NCI-H187 (cell line): ENCODE measurements around the gene ITGB2.

Experiments used
- DNase-seq, 2 experiments: peaks; one replicate each; lab custom pipeline; 2025; lab: John Stamatoyannopoulos, UW

Gene ITGB2

DNA sequence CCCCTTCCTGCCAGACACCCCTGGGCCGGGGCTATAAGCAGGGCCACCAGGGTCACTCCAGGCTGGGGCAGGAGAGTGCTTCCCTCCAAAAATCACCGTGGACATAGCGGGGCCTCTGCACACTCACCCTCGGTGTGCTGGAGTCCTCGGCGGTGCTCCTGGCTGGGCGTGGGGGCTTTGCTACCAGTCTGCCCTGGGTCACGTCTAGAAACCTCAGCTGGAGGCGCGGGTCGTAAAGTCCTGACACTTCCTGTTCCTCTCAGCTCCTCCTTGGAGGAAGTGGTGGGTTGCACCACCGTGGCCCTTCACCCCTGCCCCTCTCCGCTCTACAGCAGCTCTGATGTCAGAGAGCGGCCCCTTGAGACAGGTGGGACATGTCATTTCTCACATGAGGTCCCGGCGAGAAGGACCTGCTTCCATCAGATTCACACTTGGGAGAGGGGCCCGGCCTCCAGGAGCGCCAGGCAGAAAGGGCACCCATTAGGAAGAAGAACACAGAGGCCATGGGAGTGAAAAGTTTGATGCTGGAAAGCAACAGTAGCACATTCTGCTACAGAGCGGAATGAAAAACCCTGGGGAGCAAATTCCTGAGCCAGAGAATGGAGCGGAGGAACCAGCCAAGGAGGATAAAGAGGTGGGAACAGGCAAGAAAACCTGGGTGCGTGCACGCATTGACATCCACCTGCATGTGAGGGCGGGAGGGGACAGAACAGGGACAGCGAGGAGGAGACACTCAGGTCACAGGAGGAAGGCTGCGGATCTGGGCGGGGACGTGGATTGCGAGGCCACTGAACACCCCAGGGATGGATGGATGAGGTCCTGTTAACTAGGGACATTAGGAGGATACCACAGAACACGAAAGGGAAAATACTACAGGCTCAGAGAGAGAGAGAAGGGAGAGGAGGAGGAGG is at the start of gene ITGB2:
Gene ITGB2 (minus strand): TSS at position 206 of the 911 bp plus-strand sequence. CDS start 10,117 bp downstream, outside the sequence.
- DNase-seq = no peak

DNA sequence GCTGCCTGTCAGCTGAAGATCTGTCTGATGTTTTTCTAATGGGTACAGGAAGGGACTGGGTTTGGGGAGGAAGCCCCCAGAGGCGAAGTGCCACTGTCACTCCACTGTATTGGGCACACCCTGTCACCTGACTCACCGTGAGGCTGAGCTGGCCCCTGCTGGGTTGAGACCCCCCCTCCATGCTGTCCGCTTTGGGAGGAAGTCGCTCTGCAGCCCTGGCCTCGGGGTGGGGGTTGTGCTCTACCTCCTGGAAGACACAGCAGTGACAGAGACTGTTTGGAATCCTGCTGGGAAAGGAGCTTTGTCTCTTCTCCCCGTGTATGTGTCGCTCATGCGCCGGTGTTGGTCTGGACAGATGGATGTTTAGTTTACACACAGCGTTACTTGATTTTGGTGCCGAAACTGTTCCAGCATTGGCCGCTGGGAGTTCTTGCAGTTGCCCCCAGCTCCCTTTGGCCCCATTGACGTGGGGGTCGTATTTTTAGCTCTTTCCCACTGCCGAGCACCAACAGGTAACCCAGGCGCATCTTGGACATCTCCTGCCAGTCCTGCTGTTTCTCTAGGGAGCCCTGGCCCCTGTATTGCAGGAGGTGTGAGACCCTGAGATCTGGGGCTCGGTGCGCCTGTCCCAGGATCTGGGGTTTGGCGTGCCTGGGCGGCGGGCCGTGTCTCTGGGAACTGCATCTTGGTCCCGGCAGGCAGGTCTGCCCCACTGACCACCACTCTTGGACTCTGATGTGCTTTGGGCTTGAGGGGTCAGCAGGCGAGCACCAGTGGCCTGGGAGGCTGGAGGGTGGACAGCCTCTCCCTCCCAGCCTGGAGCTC is 49.4 kb upstream of the ITGB2 start:
- no peak for DNase-seq

GRCh38 chr21:44969066-44969670 is 48.5 kb upstream of the ITGB2 start:
- no peak for DNase-seq

- no peak for DNase-seq
Measured at GRCh38 chr21:44967082-44968047, 46.7 kb upstream of the ITGB2 start.

DNA sequence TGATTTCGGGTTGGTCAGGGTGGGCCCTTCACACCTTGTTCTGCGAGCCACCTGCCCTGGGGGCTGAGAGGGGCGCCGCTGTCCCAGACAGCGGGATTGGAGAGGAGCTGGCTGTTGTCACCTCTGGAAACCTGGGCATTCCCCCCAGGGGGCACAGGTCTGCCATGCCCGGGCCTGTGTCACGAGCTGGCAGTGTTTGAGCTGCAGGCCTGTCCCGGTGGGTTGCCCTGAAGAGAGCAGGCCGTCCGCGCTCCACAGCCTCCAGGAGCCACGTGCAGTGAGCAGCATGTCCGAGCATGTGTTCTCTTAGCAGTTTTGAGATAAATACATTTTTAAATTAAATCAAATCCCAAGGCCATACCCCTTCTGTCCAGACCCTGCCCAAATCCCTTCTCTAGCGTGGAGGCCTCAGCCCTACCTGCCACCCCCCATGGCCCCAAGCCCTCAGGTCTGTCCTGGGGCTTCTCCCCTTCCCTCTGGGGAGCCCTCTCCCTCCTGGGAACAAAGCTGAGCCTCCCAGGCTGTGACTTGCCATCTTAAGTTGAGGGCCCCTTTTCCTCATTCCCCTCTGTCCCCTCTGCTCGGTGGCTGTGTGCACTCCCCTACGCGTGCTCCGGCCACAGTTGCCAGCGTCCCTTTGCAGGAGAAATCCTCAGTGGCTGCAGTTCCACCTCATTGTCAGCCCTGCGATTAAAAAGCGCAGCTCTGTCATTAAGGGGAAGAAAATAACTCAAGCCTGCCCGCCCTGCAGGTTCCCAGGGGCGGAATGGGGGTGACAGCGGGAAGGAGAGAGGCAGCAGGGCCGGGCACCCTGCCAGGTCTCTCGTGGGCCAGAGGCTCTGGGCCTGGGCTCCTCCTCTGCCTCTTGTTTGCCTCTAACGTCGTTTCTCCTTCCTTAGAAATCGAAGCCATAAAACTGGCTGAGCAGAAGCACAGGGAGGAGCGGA is 45.7 kb upstream of the ITGB2 start:
- DNase-seq = no peak

DNA sequence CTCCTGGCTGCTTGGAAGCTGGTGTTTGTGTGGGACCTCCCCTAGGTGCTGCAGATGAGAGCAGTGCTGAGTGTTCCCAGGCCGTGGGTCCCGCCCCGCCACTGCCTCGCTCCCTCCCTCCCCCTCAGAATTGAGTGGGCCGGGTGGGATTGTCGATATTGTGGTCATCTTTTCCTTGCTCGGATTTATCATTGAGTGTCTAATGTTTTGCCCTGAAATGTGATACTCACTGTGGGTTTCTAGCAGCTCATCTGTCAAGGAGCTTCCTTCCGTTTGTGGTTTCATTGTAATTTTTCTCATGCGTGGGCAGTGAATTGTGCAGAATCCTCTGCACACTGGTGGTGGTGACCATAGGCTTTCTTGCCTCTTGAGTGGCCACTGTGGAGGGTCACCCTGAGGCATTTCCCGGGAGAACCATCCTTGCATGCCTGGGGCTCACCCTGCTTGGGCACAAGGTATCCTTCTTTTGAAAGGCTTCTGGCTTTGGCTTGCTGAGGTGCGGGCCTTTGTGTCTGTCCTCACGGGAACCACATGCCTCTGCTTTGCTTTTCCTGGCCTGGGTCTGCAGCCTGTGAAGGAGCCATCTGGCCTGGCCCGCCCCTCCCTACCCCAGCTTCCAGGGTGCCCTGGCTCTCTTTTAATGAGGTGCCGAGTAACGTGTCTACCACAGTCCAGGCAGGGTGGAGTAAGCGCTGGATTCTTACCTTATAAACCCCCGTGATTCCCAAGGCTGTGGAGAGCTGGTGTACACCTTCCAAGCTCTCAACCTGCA is 44.7 kb upstream of the ITGB2 start:
- DNase-seq = no peak

GRCh38 chr21:44964381-44964780 is 43.7 kb upstream of the ITGB2 start:
- DNase-seq = no peak

DNA sequence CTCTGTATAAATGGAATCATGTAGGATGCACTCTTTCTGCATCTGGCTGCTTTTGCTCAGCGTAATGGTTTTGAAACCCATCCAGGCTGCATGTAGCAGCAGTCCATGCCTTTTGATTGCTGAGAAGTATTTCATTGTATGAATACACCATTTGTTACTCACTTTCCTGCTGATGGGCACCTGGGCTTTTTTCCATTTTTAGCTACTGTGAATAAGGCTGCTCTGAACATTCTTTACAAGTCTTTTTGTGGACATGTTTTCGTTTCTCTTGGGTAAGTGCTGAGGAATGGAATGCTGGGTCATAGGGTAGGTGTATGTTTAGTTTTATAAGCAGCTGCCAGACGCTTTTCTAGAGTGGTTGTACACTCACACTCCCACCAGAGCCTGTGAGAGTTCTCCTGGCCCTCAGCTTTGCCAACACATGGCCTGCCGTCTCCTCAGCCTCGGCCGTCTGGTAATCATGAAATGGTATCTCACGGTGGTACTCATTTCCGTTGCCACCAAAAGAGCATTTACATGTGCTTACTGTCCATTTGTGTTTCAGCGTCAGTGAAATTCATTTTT is 41.8 kb upstream of the ITGB2 start:
- DNase-seq = no peak

- DNase-seq = no peak
Measured at GRCh38 chr21:44960141-44961092, 39.7 kb upstream of the ITGB2 start.

DNA sequence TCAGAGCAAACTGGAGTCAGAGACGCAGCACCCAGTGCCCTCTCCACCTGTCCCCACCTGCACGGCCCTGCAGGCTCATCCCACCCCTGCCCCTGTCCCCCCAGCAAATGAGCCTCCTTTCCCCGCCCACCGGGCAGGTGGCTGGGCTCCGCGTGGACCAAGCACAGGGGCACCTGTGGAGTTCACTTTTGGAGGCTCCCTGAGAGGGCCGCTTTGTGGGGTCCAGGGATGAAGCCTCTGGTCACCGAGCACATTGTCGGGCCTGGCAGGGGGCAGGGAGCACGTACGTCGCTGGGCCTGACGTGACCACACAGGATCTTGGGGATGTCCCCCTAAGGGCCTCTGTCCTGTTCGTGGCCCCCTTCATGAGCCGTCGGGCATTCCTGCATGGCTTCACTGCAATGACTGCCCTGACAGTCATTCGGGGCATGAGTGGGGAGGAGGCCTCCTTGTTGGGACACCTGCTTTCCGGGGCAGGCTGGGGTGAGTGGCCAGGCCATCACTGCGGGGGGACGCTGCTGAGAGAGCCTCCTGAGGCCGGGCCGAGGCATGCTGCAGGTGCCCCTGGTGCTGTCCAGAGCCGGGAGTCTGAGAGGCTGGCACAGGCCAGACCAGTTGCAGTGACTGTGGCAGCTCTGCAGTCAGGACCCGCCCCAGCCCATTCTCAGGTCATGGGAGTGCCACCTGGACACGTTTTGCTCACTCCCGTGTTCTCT is 38.8 kb upstream of the ITGB2 start:
- DNase-seq = no peak

- no peak for DNase-seq
Measured at GRCh38 chr21:44958471-44959191, 37.9 kb upstream of the ITGB2 start.

DNA sequence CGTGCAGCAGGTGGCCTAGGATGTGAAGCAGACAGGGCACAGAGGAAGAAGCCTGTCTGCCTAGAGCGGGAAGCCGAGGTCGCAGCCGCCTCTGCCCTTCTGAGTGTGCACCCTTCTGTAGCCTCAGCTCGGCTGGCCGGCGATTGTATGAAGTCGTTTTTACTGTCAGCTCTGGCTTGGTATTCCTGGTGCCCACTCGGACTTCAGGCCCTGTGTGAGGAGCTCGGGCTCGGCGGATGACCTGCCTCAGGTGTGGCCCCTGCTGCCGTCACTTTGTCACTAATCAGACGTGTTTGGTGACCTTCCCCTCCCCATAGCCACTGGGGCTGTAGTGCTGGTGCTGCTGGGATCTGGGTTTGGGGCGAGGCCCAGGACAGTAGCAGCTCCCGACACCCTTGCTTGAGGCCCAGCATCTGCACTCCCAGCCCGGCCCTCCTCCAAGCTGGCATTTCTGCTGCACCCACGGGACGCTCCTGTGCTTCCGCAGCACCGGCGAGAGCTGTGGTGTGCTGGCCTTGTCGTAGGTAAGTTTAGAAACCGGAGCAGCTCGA is 37.3 kb upstream of the ITGB2 start:
- no peak for DNase-seq

DNA sequence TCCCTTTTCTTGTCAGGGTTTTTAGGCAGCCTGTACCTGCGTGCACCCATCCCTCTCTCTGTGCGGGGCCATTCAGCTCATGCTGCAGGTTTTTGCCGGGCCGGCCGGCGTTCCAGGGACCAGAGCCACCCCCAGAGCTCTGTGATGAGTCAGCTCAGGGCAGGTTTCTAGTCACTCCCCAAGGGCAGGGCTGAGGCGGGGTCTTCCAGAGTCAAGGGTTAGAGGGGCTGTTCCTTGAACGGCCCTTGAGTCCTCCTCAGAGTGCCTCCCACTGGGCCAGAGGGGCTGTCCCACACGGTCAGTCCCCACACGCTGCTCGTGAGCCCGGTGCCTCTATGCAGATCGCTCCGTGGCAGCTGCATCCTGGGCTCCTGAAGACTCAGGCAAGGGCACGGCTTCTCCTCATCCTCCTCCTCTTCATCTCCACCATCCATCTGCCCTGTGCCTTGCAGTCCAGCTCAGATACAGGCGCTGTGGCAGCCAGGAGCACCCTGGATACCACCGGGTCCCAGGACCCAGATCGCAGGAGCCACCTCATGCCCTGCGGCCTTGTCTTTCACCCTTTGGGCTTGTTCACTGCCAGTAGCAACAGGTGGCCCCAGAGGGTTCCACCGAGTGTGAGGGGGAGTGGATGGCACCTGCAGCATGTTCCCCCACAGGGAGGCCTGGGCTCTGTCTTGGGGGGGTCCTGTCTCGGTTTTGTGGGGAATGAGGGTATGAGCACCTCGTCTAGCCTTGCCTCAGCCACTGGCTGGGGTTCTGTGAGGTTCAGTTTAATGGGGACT is 36.5 kb upstream of the ITGB2 start:
- DNase-seq = no peak

DNA sequence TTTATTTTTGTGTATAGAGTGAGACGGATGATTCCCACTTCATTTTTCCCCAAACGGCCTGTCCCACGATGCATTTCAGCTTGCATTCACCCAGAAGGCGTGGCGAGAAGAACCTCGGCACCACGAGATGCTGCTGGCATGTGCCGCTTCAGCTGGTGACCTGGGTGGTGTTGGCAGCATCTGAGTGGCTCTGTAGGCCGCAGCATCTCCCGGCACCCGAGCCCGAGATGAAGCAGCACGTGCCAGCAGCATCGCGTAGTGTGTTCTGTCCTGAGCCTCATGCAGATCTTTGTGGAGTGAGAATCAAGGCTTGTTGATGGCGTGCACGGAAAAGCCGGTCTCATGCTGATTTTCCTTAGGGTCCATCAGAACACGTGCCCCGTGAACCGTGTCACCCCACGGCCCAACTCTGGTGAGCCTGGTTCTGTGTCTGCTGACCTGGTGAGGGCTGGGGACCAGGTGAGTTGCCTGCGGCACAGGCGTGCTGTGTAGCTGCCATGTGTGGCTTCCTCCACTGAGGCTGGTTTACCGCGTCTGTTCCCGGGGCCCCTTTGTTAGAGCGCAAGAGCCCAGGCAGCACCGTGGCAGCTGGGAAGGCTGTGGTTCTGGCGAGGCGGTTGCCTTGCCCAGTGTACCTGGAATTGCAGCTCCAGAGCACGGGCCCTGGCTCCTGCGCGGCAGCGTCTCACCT is 35.8 kb upstream of the ITGB2 start:
- no peak for DNase-seq

- no peak for DNase-seq
Measured at GRCh38 chr21:44955798-44956175, 35.1 kb upstream of the ITGB2 start.
